SK-N-SH treated with all-trans-retinoic acid at 6 μM for 48 hours (cell line): Measurements from ENCODE around the gene CLNS1A.
A peak's percentile ranks its signal among the peaks of the same experiment; 100 is the strongest.

Experiments
- ATAC-seq: fragments of 200-7000 bp; cut with Tn5 transposase; 3 replicates; pipeline ENCODE4 v1.9.1; 2020; ENCODE audit warnings: mild to moderate bottlenecking, moderate library complexity
- CSDC2 ChIP-seq: fragments of 250-450 bp; sonication (Bioruptor Pico); IDR thresholded peaks from 2 replicates; pipeline ENCODE4 v1.5.0; 2020; ENCODE audit warnings: mild to moderate bottlenecking, moderate library complexity
- ESRRG ChIP-seq: fragments of 250-450 bp; sonication (Bioruptor Pico); IDR thresholded peaks from 2 replicates; pipeline ENCODE4 v1.6.1; 2021; ENCODE audit warnings: mild to moderate bottlenecking
- GLIS3 ChIP-seq: fragments of 250-450 bp; sonication (Bioruptor Pico); IDR thresholded peaks from 2 replicates; pipeline ENCODE4 v1.5.0; 2020; ENCODE audit warnings: mild to moderate bottlenecking, moderate library complexity
- OSR1 ChIP-seq: fragments of 250-450 bp; sonication (Bioruptor Pico); IDR thresholded peaks from 2 replicates; pipeline ENCODE4 v1.8.0; 2022; ENCODE audit warnings: moderate library complexity, mild to moderate bottlenecking, inconsistent platforms
- RARB ChIP-seq: fragments of 250-450 bp; sonication (Bioruptor Pico); IDR thresholded peaks from 2 replicates; pipeline ENCODE4 v1.8.0; 2021; ENCODE audit warnings: mild to moderate bottlenecking, moderate library complexity
- SNAI2 ChIP-seq: fragments of 250-450 bp; sonication (Bioruptor Pico); IDR thresholded peaks from 2 replicates; pipeline ENCODE4 v1.5.0; 2020; ENCODE audit warnings: mild to moderate bottlenecking, moderate library complexity
- TOX ChIP-seq: fragments of 250-450 bp; sonication (Bioruptor Pico); IDR thresholded peaks from 2 replicates; pipeline ENCODE4 v1.8.0; 2021; ENCODE audit warnings: mild to moderate bottlenecking, moderate library complexity, borderline replicate concordance
- ZC3H10 ChIP-seq: fragments of 250-450 bp; sonication (Bioruptor Pico); IDR thresholded peaks from 2 replicates; pipeline ENCODE4 v1.5.1; 2021; ENCODE audit warnings: mild to moderate bottlenecking, moderate library complexity
- ZFP3 ChIP-seq: fragments of 250-450 bp; sonication (Bioruptor Pico); IDR thresholded peaks from 2 replicates; pipeline ENCODE4 v1.5.0; 2020; ENCODE audit warnings: mild to moderate bottlenecking, moderate library complexity
- ZFP30 ChIP-seq: fragments of 450-650 bp; formaldehyde crosslinking; IDR thresholded peaks from 2 replicates; pipeline ENCODE4 v1.5.0; 2022; ENCODE audit warnings: mild to moderate bottlenecking, moderate library complexity
- ZNF8 ChIP-seq: fragments of 450-650 bp; formaldehyde crosslinking; IDR thresholded peaks from 2 replicates; pipeline ENCODE4 v1.5.0; 2020; ENCODE audit warnings: mild to moderate bottlenecking, moderate library complexity
- TF ChIP-seq, protein P1 (sequence below): fragments of 250-450 bp; sonication (Bioruptor Pico); IDR thresholded peaks from 2 replicates; pipeline ENCODE4 v1.8.0; 2020; ENCODE audit warnings: mild to moderate bottlenecking, moderate library complexity, borderline replicate concordance
- TF ChIP-seq, protein P2 (sequence below): fragments of 250-450 bp; sonication (Bioruptor Pico); IDR thresholded peaks from 2 replicates; pipeline ENCODE4 v1.8.0; 2021; ENCODE audit warnings: low read depth, mild to moderate bottlenecking, moderate library complexity, borderline replicate concordance
- TF ChIP-seq, protein P3 (sequence below): fragments of 250-450 bp; sonication (Bioruptor Pico); IDR thresholded peaks from 2 replicates; pipeline ENCODE4 v1.5.1; 2020; ENCODE audit warnings: low read depth, mild to moderate bottlenecking, moderate library complexity
- TF ChIP-seq, protein P4 (sequence below): fragments of 250-450 bp; sonication (Bioruptor Pico); IDR thresholded peaks from 2 replicates; pipeline ENCODE4 v1.5.0; 2020; ENCODE audit warnings: mild to moderate bottlenecking, moderate library complexity
- TF ChIP-seq, protein P5 (sequence below): fragments of 250-450 bp; sonication (Bioruptor Pico); IDR thresholded peaks from 2 replicates; pipeline ENCODE4 v1.5.1; 2021; ENCODE audit warnings: mild to moderate bottlenecking, moderate library complexity

Gene CLNS1A

DNA sequence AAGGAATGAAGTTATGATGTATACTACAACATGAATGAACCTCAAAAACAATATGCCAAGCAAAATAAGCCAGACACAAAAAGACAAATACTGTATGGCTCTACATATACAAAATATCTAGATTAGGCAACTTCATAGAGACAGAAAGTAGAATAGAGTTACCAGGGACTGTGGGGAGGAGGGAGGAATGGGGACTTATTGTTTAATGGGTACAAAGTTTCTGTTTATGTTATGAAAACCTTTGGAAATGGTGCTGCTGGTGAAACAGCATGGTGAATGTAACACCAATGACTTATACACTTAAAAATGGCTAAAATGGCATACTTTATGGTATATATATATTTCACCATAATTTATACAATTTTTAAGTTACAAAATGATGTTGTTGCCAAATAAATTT lies 43.7 kb downstream of the CLNS1A start:
- no peak for ATAC-seq
- no peak for TF ChIP-seq ZFP30 (CRISPR knock-in tag)
- TF ChIP-seq, protein P1, sequence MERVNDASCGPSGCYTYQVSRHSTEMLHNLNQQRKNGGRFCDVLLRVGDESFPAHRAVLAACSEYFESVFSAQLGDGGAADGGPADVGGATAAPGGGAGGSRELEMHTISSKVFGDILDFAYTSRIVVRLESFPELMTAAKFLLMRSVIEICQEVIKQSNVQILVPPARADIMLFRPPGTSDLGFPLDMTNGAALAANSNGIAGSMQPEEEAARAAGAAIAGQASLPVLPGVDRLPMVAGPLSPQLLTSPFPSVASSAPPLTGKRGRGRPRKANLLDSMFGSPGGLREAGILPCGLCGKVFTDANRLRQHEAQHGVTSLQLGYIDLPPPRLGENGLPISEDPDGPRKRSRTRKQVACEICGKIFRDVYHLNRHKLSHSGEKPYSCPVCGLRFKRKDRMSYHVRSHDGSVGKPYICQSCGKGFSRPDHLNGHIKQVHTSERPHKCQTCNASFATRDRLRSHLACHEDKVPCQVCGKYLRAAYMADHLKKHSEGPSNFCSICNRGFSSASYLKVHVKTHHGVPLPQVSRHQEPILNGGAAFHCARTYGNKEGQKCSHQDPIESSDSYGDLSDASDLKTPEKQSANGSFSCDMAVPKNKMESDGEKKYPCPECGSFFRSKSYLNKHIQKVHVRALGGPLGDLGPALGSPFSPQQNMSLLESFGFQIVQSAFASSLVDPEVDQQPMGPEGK, result no peak
- no peak for TF ChIP-seq OSR1 (CRISPR knock-in tag)
- no peak for TF ChIP-seq CSDC2 (CRISPR knock-in tag)
- TF ChIP-seq RARB, result no peak
- TF ChIP-seq, protein P2, sequence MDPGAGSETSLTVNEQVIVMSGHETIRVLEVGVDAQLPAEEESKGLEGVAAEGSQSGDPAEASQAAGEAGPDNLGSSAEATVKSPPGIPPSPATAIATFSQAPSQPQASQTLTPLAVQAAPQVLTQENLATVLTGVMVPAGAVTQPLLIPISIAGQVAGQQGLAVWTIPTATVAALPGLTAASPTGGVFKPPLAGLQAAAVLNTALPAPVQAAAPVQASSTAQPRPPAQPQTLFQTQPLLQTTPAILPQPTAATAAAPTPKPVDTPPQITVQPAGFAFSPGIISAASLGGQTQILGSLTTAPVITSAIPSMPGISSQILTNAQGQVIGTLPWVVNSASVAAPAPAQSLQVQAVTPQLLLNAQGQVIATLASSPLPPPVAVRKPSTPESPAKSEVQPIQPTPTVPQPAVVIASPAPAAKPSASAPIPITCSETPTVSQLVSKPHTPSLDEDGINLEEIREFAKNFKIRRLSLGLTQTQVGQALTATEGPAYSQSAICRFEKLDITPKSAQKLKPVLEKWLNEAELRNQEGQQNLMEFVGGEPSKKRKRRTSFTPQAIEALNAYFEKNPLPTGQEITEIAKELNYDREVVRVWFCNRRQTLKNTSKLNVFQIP (CRISPR knock-in tag), result no peak
- no peak for TF ChIP-seq ZNF8 (CRISPR knock-in tag)
- TF ChIP-seq, protein P3, sequence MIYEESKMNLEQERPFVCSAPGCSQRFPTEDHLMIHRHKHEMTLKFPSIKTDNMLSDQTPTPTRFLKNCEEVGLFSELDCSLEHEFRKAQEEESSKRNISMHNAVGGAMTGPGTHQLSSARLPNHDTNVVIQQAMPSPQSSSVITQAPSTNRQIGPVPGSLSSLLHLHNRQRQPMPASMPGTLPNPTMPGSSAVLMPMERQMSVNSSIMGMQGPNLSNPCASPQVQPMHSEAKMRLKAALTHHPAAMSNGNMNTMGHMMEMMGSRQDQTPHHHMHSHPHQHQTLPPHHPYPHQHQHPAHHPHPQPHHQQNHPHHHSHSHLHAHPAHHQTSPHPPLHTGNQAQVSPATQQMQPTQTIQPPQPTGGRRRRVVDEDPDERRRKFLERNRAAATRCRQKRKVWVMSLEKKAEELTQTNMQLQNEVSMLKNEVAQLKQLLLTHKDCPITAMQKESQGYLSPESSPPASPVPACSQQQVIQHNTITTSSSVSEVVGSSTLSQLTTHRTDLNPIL (CRISPR knock-in tag), result no peak

DNA sequence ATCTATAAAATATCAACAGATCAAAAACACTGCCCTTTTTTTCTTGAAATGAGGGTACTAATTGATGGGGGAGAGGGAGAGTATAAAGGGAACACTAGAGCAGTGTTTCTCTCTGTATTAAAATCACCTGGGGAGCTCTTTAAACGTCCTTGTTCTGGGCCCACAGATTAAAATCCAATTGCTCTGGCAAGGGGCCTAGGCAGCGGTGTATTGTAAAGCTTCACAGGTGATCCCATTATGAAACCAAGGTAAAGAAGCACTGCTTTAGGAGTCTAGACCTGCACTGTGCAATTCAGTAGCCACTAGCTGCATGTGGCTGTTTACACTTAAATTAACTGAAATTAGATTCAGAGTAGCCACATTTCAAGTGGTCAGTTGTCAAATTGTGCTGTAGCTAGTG lies 44.9 kb downstream of the CLNS1A start:
- ATAC-seq, result no peak
- TF ChIP-seq SNAI2 (CRISPR knock-in tag) (no peak), TOX (no peak), GLIS3 (CRISPR knock-in tag) (no peak), ZNF8 (CRISPR knock-in tag) (no peak), CSDC2 (CRISPR knock-in tag) (no peak), ZFP3 (CRISPR knock-in tag) (no peak), RARB (no peak), ESRRG (CRISPR knock-in tag) (no peak), ZC3H10 (CRISPR knock-in tag) (no peak)
- TF ChIP-seq, protein P1, result no peak
- TF ChIP-seq, protein P4, sequence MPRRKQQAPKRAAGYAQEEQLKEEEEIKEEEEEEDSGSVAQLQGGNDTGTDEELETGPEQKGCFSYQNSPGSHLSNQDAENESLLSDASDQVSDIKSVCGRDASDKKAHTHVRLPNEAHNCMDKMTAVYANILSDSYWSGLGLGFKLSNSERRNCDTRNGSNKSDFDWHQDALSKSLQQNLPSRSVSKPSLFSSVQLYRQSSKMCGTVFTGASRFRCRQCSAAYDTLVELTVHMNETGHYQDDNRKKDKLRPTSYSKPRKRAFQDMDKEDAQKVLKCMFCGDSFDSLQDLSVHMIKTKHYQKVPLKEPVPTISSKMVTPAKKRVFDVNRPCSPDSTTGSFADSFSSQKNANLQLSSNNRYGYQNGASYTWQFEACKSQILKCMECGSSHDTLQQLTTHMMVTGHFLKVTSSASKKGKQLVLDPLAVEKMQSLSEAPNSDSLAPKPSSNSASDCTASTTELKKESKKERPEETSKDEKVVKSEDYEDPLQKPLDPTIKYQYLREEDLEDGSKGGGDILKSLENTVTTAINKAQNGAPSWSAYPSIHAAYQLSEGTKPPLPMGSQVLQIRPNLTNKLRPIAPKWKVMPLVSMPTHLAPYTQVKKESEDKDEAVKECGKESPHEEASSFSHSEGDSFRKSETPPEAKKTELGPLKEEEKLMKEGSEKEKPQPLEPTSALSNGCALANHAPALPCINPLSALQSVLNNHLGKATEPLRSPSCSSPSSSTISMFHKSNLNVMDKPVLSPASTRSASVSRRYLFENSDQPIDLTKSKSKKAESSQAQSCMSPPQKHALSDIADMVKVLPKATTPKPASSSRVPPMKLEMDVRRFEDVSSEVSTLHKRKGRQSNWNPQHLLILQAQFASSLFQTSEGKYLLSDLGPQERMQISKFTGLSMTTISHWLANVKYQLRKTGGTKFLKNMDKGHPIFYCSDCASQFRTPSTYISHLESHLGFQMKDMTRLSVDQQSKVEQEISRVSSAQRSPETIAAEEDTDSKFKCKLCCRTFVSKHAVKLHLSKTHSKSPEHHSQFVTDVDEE (CRISPR knock-in tag), result no peak
- TF ChIP-seq, protein P5, sequence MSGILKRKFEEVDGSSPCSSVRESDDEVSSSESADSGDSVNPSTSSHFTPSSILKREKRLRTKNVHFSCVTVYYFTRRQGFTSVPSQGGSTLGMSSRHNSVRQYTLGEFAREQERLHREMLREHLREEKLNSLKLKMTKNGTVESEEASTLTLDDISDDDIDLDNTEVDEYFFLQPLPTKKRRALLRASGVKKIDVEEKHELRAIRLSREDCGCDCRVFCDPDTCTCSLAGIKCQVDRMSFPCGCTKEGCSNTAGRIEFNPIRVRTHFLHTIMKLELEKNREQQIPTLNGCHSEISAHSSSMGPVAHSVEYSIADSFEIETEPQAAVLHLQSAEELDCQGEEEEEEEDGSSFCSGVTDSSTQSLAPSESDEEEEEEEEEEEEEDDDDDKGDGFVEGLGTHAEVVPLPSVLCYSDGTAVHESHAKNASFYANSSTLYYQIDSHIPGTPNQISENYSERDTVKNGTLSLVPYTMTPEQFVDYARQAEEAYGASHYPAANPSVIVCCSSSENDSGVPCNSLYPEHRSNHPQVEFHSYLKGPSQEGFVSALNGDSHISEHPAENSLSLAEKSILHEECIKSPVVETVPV (CRISPR knock-in tag), result no peak
- TF ChIP-seq, protein P2 (CRISPR knock-in tag), result no peak

DNA sequence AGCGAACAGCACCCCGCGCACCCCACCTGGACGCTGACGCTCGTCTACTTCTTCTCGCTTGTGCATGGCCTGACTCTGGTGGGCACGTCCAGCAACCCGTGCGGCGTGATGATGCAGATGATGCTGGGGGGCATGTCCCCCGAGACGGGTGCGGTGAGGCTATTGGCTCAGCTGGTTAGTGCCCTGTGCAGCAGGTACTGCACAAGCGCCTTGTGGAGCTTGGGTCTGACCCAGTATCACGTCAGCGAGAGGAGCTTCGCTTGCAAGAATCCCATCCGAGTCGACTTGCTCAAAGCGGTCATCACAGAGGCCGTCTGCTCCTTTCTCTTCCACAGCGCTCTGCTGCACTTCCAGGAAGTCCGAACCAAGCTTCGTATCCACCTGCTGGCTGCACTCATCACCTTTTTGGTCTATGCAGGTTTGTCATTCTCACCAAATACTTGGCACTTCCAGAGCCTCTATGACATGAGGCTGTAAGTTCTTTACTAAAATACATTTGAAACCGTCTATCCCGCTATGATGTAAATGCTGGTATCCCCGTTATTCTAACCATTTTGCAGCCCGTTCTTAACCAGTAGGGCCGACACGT lies 47.3 kb downstream of the CLNS1A start:
- peak; percentile 31; the same call in 2 of the 3 replicates for ATAC-seq
- TF ChIP-seq, protein P1, result no peak
- TF ChIP-seq, protein P3 (CRISPR knock-in tag), result no peak
- TF ChIP-seq, protein P2 (CRISPR knock-in tag), result no peak
- TF ChIP-seq, protein P5 (CRISPR knock-in tag), result no peak
